IPS-11a (cell line): ENCODE results near the gene ALOXE3.
"Not testable (repeated sequence)": the region's sequence is repeated elsewhere in the genome, so short reads cannot be mapped to it uniquely, and the experiment has no call there.

Experiments
- H3K4me3 ChIP-seq: one replicate; pipeline ENCODE4 v1.5.1; 2013; ENCODE audit warnings: low read depth, low read length, control low read depth

ALOXE3 gene

DNA sequence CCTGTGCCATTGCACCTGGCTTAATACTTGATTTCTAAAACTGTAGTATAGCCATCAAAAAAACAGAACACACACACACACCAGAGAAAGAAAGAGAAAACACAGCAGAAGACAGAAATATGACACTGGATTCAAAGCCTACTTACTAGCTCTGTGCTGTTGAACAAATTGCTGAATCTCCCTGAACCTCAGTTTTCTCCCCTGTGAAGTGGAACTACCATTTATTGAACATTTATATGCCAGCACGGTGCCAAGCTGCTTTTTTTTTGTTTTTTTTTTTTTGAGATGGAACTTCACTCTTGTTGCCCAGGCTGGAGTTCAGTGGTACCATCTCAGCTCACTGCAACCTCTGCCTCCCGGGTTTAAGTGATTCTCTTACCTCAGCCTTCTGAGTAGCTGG is 17.6 kb downstream of the ALOXE3 start:
- no peak overlapping the region for H3K4me3 ChIP-seq

DNA sequence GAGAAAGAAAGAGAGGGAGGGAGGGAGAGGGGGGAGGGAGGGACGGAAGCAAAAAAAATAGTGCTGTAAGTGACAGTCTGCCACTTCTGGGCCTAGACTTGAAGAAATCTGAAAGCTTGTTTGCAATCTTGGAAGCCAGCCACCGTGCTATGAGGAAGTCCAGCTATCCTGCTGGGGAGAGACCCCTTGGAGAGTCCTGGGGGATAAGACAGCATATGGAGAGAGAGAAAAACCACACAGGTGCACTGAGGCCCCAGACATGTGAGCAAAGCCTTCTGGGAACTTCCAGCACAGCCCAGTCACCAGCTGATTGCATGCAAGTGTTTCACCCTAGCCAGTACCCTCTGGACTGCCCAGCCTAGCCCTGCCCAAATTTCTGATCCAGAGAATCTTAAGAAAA is 18.2 kb downstream of the ALOXE3 start:
- no peak overlapping the region for H3K4me3 ChIP-seq

DNA sequence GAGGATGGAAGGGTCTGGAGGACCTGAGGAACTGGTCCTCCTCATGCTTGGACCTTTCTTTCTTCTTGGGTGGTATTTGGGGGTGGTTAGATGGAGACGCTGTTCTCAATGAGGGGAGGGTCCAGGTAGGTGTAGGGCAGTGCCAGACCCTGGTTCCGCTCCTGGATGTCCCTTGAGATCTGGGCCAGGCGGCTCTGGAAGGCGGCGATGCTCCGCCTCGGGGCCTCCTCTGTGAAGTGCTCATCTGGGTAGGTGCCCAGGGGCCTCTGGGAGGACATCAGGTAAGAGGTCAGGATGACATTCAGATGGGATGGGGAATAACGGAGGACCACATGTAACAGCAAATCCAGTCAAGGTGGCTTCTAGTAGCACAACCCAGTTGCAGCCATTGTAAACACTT is 21.8 kb downstream of the ALOXE3 start:
- no peak overlapping the region for H3K4me3 ChIP-seq

DNA sequence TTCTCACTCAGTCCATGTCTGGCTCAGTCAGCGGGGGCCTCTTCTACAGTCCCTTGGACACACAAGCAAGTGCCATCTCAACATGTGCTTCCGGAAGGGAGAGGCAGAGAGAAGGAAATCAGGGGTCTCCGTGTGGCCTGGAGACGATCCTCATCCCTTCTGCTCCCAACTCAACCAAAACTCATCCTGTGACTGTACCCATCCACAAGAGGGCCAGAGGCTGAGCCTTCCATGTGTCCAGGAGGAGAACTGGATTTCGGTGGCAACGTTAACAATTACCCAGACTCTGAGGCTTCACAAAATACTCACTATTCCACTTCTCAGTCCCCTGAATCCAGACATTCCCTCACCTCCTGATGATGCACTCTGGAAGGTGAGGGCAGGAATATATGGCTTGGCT is 23.0 kb downstream of the ALOXE3 start:
- H3K4me3 ChIP-seq, result no peak overlapping the region

DNA sequence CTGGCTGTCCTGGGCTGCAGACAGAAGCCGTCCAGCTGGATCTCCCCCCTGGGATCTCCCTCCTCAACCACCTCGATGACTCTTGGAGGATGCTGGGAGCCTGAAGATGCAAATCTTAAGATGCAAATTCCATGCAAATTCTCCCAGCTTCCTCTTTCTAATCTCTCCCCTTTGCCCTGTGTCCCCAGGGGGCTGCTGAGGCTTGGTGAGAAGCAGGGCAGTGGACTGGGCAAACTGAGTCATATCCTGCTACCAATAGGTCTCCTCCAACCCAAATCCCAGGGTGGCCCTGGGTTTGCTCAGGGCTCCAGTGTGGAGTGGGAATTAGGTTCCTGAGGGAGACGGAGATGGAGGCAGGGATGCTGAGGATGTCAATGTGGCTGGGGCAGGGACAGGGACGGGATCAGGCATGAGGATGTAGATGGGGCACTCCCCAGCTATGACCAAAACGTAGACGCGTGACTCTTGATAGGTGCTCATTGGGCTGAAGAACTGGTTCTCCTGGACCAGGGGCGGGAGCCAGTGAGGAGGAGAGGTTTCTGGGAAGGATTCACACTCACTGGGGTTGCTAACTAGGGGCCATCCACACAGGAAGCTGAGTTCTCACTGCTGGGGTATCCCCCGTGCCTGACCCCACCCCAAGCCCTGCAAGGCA is 27.2 kb downstream of the ALOXE3 start:
- H3K4me3 ChIP-seq, result no peak overlapping the region

DNA sequence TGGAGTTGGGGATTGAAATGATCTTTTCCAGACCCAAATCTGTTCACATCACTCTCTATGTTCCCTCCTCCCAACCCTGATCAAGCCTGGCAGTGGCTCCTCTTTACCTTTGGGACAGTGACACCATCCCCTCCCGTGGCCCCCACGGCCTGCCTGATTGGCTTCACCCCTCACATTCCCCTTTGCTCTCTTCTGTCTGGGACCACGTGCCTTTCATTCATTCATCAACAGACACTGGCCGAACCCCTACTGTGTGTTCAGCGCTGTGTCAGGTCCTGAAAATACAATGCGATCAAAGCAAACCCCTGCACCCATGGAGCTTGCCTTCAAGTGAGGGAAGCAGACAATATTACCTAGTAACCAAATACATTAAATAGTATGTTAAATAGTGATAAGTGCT is 28.6 kb downstream of the ALOXE3 start:
- H3K4me3 ChIP-seq, result no peak overlapping the region

DNA sequence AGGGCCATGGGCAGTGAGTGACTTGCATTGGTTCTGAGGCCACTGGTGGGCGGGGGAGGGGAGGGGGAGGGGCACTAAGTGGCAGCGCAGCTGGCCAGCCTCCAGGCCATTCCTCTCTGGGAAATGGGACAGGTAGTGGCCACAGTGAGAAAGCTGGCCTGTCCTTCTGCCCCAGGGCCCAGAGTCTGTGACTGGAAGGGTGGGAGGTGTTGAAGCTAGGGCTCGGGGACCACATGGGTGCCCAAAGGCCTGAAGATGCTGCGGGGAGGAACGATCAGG is 30.4 kb downstream of the ALOXE3 start:
- no peak overlapping the region for H3K4me3 ChIP-seq

DNA sequence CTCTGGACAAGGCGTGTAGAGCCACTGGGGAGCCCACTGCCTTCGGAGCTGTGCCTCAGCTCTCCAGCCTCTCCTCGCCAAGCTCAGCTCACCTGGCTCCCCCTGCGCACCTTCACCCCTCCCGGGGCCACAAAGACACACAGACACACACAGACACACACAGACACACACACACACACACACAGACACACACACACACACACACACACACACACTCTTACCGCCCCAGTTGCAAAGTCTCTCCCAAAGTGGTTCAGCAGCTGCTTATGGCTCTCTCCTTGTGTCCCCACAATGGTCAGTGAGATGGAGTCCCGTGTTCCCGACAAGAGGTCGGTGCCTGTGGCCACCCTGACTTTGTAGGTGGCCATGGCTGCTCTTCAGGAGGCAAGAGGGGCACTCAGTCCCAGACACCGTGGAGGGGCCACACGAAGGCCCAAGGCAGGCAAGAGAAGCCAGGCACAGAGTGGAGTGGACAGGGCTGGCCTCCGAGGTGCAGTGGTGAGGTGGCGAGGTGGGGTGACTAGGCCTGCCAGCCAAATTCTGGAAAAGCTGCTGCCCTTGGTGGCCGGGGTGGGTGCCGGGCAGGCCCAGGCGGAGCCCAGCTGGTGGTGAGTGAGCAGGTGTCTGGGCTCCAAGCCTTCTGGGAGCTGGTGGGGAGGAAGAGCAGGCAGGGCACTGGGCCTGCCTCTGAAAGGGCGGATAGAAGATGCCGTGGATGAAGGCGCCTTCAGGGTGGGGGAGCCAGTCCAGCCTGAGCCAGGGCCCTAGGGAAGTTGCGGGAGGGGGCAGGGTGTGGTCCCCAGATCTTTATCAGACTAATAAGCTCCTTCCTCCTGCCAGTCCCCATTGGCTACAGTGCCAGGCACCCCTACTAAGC is 31.0 kb downstream of the ALOXE3 start, which contains the start of gene ALOX12B:
ALOX12B (minus strand) TSS at position 642 of the 877 bp plus-strand sequence; CDS start at position 368, 274 bp downstream.
- H3K4me3 ChIP-seq, result no peak within 1 kb of the TSS

DNA sequence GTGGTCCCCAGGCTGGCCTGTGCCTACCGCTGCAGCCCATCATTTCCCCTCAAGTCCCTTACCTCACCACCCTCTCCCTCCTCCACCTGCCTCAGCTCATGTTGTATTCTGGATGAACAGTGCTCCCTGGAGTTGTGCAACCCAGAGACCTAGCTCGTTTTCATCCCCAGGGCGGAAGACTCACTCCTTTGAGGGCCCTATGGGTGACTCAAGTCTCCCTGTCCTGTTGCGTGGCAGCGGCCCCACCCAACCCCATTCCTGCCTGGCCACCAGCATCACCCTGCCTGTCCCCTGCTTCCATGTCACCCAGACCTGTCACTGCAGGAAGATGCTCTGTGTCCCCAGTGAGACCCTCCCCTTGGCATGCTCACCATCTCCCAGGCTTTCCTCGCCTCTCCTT is 34.1 kb downstream of the ALOXE3 start:
- no peak overlapping the region for H3K4me3 ChIP-seq

DNA sequence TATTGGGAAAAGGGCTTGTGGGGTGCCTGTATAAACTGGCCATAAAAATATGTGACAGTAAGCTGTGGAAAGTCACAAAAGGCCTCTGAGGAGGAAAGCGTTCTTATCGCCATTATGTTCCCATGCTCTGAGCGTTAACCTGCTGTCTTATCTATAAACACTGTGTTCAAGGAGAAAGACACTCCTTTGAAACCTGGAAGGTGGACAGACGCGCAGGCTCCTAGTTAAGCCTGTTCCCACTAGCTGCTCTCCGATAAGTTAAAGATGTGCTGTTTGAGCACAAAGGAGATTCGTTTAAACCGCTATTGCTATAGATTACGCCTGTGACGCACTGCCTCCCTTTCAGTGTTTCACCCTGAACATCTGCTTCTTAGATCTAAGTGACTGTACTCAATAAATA is 36.0 kb downstream of the ALOXE3 start:
- H3K4me3 ChIP-seq, result no peak overlapping the region

DNA sequence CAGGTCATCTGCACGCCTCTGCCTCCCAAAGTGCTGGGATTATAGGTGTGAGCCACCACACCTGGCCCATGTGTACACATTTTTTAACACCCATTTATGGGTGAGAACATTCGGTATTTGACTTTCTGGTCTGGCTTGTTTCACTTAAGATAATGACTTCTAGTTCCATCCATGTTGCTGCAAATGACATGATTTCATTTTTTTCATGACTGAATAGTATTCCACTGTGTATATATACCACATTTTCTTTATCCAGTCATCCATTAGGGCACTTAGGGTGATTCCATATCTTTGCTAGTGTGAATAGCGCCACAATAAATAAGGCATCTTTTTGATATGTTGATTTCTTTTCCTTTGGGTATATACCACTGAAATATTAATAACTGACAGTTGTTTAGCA is 36.4 kb downstream of the ALOXE3 start:
- H3K4me3 ChIP-seq, result no peak overlapping the region

DNA sequence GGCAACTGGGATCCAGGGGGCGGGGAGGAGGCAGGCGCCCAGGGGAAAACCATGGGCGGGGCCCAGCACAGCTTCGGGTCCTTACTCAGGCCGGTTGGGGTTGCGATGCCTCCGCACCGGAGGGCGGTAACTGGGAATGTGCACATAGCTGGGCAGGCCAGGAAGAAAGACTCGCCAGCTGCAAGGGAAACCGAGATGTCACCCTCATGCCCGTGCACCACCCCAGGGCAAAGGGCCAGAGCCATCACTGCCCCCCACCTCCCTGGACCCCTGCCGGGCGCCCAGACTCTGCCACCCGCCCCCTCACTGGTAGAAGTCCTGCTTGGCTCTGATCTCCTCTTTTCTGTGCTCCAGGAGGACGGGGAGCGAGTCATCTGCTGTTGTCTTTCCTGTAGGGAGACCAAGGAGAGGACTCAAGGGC is 37.5 kb downstream of the ALOXE3 start:
- no peak overlapping the region for H3K4me3 ChIP-seq

DNA sequence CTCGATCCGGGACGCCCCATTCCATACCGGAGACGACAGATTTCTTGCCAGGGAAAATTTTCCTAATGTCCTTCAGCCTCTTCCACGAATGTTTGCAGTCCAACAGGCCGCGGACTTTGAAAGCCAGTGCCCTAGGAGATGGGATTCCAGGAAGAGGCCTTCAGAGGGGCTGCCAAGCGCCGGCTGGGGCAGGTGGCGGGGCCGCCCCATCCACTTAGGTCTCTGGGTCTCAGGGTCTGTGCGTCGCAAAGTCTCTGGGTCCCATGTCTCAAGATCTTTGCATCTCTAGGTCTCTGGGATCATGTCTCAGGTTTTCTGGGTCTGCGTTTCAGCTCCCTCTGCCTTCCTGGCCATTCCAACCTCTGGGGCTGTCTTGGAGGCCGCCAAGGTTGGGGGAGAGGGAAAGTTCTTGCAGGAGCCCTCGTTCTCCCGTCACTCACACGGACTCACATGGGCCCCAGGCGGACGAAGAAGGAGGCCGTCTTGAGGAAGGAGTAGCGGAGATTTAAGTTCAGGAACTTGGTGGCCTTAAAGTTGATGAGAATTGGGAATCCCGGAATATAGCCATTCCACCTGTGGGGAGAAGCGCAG is 38.0 kb downstream of the ALOXE3 start:
- peak overlapping the region; percentile 17 for H3K4me3 ChIP-seq

DNA sequence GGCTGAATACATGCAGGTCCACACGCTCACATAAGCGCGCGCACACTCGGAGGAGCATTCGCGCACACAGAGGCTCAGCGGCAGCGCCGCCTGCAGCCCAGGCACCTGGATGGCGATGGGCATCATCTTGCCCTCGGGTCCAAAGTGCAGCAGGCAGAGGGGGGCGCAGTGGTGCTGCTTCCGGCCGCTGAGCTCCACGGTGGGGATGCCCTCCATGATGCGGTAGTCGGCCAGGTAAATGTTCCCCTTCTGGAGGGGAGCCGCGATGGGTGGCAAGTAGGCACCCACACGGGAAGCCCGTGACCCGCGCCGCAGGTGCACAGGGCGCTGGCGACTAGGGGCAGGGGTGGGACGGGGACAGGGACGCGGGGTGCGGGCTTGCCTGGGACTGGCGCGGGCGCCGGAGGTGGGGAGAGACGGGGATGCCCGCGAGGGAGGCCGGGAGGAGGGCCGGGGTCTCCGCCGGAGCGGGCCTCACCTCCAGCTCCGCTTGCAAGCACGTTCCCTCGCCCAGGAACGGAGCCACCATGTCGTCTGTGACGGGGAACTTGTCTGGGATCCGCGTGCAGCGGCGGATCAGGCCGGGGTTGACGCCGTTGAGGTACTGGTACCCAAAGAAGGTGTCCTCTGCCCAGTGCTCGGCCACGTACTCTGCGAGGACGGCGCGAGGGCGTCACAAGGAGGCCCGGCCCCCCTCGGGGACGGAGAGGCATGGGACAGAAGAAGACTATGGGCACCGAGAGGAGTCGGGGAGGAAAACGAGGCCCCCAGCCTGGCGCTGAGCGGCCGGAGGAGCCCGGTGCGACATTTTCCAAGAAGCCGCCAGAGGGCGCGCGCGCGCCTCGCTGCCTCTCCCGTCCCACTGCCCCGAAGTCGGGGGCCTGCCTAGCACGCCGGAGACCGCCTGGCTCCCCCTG is 38.8 kb downstream of the ALOXE3 start:
- peak overlapping the region; percentile 63 for H3K4me3 ChIP-seq

DNA sequence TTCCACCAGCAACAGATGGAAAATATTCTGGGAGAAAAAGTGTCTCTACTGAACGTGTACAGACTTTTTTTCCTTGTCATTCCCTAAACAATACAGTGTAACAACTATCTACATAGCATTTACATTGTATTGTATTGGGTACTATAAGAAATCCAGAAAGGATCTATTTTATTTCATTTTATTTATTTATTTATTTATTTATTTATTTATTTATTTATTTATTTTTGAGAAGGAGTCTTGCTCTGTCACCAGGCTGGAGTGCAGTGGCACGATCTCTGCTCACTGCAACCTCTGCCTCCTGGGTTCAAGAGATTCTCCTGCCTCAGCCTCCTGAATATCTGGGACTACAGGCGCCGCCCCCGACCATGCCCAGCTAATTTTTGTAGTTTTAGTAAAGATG is 40.4 kb downstream of the ALOXE3 start:
- H3K4me3 ChIP-seq, result not testable (repeated sequence)

DNA sequence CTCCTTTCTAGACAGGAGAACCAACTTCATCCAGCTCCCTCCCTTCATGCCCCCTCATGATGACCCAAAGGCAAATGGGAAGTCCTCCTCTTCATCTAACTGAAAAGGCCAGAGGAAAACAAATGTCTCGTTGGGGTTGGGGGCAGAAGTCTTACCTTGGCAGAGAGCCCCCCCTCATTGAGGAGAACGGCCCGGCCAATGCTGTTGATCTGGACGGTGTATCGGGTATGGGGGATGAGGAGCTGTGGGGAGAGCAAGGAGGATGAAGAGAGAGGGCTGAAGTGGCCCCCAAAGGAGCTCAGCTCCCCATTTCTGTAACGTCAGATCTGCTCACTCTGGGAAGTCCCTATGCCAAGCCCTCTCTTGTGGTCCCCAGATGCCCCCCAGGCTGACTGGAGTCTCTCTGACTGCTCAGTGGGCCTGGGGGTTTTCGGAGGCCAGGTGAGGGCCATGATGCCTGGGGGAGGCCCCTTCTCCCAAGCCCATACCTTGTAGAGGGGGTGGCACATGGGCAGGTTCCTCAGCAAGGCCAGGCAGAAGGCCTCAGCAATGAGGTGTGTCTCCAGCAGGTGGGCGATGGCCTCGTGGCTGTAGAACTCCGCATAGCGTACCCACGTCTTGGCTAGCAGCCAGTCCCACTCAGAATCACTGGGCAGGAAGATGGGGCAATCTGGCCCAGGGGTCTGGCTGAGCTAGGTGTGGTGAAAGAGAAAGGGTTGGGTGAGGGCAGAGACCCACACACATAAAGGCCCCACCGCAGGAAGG is 41.6 kb downstream of the ALOXE3 start:
- H3K4me3 ChIP-seq, result no peak overlapping the region

DNA sequence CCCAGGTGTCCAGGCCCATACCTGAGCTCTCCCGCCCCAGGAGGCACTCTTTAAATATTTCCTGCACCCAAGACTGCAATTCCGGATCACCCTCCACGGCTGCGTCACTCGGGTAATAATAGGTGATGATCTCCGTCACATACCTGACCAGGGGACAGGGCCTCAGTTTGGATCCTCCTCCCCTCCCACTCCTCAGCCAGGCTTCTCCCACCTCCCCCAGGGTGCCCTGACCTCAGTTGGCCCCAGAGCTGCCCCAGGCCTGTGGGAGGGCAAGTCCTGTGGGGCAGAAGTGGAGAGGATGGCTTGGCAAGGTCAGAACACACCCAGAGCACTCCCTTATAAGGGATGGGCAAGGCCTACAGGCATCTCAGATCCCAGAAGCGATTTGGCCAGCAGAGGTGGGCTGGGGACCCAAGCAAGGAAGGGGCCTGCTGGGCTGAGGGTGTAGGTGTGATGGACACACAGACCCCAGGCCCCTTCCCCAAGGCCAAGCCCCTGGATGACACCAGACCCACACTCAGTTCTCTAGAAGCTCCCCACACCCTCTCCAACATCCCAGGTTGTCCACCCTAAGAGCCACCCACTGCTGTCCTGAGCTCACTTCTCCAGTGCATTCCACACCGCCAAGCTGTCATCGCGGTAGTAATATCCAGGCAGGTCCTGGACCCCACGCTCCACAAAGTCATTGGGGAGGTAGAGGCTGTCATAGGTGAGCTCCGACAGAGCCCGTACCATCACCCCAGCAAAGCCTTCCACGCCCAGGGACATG is 42.6 kb downstream of the ALOXE3 start:
- H3K4me3 ChIP-seq, result no peak overlapping the region

DNA sequence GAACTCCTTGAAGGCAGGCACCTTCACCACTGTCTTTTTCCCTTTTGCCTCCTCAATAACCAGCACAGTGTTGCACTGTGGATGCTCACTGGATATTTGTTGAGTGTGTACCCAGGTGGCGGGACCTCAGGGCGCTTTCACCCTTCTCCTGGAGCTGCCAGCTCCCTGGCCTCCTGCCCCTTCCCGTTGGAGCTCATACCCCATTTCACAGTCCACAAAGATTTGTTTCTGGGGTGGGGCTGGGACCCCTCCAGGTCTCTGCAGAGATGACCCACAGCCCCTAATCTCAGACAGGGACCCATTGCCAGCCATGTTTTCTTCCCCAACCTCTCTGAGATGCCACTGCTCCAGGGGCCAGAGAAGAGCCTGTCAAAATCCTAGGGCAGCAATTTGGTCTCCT is 43.2 kb downstream of the ALOXE3 start:
- H3K4me3 ChIP-seq, result no peak overlapping the region

DNA sequence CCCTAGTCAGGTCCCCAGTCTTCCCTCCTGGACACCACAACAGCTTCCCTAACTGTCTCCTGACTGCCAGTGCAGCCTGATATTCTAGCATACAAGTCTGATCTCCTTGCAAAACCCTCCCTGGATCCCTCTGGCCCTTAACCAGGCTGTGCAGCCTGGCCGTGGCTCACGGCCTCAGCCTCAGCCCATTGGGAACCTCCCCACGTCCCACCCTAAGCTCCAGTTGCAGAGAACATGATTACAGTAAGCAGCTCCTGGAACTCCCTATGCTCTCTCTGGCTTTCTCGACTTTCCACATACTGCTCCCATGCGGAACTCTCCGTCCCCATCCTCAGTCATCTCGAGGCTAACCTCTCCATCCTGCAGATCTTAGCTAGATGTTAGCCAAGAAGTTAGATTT is 43.8 kb downstream of the ALOXE3 start:
- H3K4me3 ChIP-seq, result no peak overlapping the region
